HUES6 (cell line): ENCODE measurements around the gene ITPRIPL1.

ENCODE experiments used
- H3K27ac ChIP-seq: 2 replicates; pipeline ENCODE4 v1.7.0; 2013; ENCODE audit warnings: low read depth, mild to moderate bottlenecking, low read length, inconsistent platforms
- H3K27me3 ChIP-seq: 2 replicates; pipeline ENCODE4 v1.6.1; 2013; ENCODE audit warnings: low read length; ENCODE audit not compliant: control insufficient read depth, insufficient read depth
- H3K36me3 ChIP-seq: 2 replicates; pipeline ENCODE4 v1.6.1; 2013; ENCODE audit warnings: low read length; ENCODE audit not compliant: control insufficient read depth, insufficient read depth
- H3K4me1 ChIP-seq: 2 replicates; pipeline ENCODE4 v1.6.1; 2013; ENCODE audit warnings: low read length; ENCODE audit not compliant: control insufficient read depth, insufficient read depth
- H3K4me3 ChIP-seq: 2 replicates; pipeline ENCODE4 v1.5.1; 2013; ENCODE audit warnings: low read depth, low read length
- H3K9ac ChIP-seq: one replicate; pipeline ENCODE4 v1.6.1; 2013; ENCODE audit warnings: mild to moderate bottlenecking, low read length
- H3K9me3 ChIP-seq: 2 replicates; pipeline ENCODE4 v1.6.1; 2013; ENCODE audit warnings: low read depth, low read length; ENCODE audit not compliant: control insufficient read depth, insufficient read depth

ITPRIPL1 gene

GRCh38 chr2:96359310-96359709, 34.2 kb downstream of the ITPRIPL1 start:
- H3K4me3 ChIP-seq = no peak overlapping the region

GRCh38 chr2:96359866-96360265, 34.7 kb downstream of the ITPRIPL1 start:
- H3K9ac ChIP-seq = no peak overlapping the region
- peaks cover 93% of the 10 kb centered on the region for H3K36me3 ChIP-seq
- H3K9me3 ChIP-seq = no peaks in the 10 kb centered on the region
- H3K27ac ChIP-seq = no peak overlapping the region
- no peaks in the 10 kb centered on the region for H3K4me1 ChIP-seq
- no peak overlapping the region for H3K4me3 ChIP-seq
- no peaks in the 10 kb centered on the region for H3K27me3 ChIP-seq

More at GRCh38 chr2:96359310-96359709, 34.2 kb downstream of the ITPRIPL1 start:
- H3K9me3 ChIP-seq = no peaks in the 10 kb centered on the region
- no peaks in the 10 kb centered on the region for H3K4me1 ChIP-seq
- no peak overlapping the region for H3K27ac ChIP-seq
- H3K36me3 ChIP-seq = peaks cover 93% of the 10 kb centered on the region
- H3K27me3 ChIP-seq = no peaks in the 10 kb centered on the region
- no peak overlapping the region for H3K9ac ChIP-seq

- H3K27ac ChIP-seq = no peak overlapping the region
- no peaks in the 10 kb centered on the region for H3K27me3 ChIP-seq
- no peak overlapping the region for H3K4me3 ChIP-seq
- H3K36me3 ChIP-seq = peaks cover 96% of the 10 kb centered on the region
- H3K4me1 ChIP-seq = no peaks in the 10 kb centered on the region
- H3K9me3 ChIP-seq = no peaks in the 10 kb centered on the region
- no peak overlapping the region for H3K9ac ChIP-seq
Measured at GRCh38 chr2:96361751-96362150, 36.6 kb downstream of the ITPRIPL1 start.

GRCh38 chr2:96369186-96369585, 44.1 kb downstream of the ITPRIPL1 start:
- Histone ChIP-seq H3K4me3 (no peak overlapping the region), H3K36me3 (peaks cover 93% of the 10 kb centered on the region), H3K27me3 (no peaks in the 10 kb centered on the region), H3K9ac (no peak overlapping the region), H3K4me1 (no peaks in the 10 kb centered on the region), H3K27ac (no peak overlapping the region), H3K9me3 (no peaks in the 10 kb centered on the region)

GRCh38 chr2:96374211-96374951, 49.3 kb downstream of the ITPRIPL1 start:
- Histone ChIP-seq H3K9me3 (peaks cover 32% of the 10 kb centered on the region), H3K4me3 (no peak overlapping the region), H3K27me3 (no peaks in the 10 kb centered on the region), H3K27ac (no peak overlapping the region), H3K36me3 (peaks cover 44% of the 10 kb centered on the region), H3K9ac (no peak overlapping the region), H3K4me1 (no peaks in the 10 kb centered on the region)
